ENCODE results near the gene SEMA5A.

SEMA5A gene

GRCh38 chr5:9148242-9148641, 397.6 kb downstream of the SEMA5A start:
- no peak for DNase-seq (ENCODE audit: low read depth in 3 of 3, low spot score in 1 of 3)

- no peak for DNase-seq (ENCODE audit: low read depth in 3 of 3, low spot score in 1 of 3)
Observed at GRCh38 chr5:9140711-9141110, 405.2 kb downstream of the SEMA5A start.

- no peak for DNase-seq (ENCODE audit: low read depth in 3 of 3, low spot score in 1 of 3)
Observed at GRCh38 chr5:9140202-9140601, 405.7 kb downstream of the SEMA5A start.

- DNase-seq (ENCODE audit: low read depth in 3 of 3, low spot score in 1 of 3), result no peak
Observed at GRCh38 chr5:9139344-9139743, 406.5 kb downstream of the SEMA5A start.

DNA sequence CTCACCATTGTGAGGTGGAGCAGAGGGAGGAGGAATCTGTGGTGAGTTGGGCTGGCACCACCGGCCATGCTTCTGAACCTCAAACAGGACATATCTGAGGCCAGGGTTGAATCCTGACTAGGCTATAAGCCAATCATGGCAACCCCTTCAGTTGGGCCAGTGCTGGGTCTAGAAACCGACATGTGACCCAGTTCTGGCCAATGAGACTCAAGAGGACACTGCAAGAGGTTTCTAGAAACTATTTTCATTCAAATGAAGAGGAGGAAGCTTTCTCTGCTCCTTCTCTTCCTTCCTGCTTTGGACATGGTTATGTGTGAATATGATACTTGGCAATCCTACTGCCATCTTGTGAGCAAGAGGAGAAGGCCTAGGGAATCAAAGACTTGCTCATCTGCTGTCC, 417.7 kb downstream of the SEMA5A start:
- no peak for DNase-seq (ENCODE audit: low read depth in 3 of 3, low spot score in 1 of 3)

- DNase-seq (ENCODE audit: low read depth in 3 of 3, low spot score in 1 of 3), result no peak
Observed at GRCh38 chr5:9126490-9126889, 419.4 kb downstream of the SEMA5A start.

DNA sequence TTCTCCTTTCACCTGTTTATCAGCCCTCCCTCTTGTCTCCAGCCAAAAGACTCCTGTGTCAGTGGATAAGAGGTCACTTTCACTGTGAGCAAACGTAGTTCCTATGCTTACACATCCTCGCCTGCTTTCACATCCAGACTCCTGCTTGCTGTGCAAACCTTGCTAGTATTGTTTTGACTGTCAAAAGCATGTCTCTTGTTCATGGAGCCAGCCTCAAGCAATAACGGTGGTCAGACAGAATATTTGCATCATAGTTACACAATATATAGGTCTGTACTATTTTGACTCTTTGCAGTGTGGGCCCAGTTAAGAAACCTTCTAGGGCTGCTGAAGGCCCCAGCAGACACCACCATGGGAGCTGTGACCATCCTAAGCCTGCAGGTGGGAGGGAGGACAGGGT, 420.0 kb downstream of the SEMA5A start:
- no peak for DNase-seq (ENCODE audit: low read depth in 3 of 3, low spot score in 1 of 3)

- no peak for DNase-seq (ENCODE audit: low read depth in 3 of 3, low spot score in 1 of 3)
Observed at GRCh38 chr5:9124838-9125237, 421.0 kb downstream of the SEMA5A start.

DNA sequence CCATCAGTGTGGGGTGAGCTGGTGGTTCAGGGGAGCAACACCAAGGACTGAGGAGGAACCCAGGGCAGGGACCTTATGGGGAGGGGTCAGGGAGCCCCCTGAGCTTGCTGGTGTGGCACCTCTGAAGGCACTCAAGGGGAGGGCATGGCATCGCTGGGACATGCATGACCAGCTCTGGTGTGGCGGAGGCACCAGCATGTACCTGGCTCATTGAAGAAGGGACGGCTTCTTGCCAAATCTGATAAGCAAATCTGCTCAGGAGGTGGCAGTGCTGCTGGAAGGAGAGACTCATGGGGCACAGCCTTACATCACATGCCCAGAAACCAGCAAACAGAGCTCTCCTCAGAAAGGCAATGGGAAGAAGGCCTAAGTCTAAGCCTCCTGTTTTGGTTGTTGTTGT, 421.8 kb downstream of the SEMA5A start:
- DNase-seq (ENCODE audit: low read depth in 3 of 3, low spot score in 1 of 3), result no peak

DNA sequence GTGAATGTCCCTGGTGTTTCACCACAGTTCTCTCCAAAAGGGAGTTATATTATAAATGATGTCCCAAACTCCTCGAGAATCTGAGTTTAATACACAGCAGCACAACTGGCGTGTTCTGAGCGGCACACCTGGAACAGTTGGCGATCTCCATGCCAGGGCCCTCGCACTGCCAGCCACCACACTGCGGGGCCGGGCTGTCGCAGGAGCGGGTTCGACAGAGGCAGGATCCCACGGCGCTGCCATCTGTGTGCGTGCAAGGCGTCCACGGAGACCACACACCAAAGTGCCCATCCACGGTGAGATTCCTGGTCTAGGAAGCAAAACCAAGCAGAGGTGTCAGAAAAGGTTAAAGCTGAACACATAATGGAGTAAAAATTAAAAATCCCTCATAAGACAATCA, 423.3 kb downstream of the SEMA5A start:
- no peak for DNase-seq (ENCODE audit: low read depth in 3 of 3, low spot score in 1 of 3)

DNA sequence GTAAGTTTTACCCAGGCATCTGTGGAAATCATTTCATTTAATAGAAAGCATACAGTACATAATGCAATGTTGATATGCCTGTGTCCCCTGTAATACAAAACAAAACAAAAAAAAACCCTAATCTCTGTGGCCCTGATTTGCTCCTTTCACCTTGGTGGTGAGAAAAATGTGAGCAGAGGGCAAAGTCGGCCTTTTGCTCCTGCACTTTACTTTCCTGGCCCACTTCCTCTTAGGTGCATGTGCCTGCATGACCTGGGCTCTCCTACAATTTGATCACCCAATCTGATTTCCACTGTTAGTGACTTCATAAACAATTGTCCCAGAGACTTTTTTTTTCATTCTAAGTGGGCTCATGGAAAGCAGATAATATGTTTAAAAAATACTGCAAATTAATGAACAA, 424.3 kb downstream of the SEMA5A start:
- DNase-seq (ENCODE audit: low read depth in 3 of 3, low spot score in 1 of 3), result no peak

GRCh38 chr5:9118852-9119251, 427.0 kb downstream of the SEMA5A start:
- no peak for DNase-seq (ENCODE audit: low read depth in 3 of 3, low spot score in 1 of 3)

DNA sequence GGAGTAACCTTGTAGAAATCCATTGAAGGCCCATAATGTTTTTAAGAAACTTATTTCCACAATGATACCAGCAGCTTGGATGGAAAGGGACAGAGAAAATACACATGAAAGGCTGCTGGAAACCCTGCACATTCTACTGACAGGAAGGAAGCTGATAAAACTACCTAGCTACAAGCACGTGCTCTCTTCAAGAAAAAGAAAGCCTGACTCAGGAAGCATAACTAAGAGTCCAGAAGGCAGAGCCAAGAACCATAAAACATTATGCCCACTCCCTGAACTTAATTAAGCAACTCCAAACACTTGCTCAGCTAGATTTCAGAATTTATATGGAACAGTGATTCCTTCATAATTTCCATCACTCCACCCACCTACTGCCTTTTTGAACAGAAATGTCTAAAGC, 430.8 kb downstream of the SEMA5A start:
- no peak for DNase-seq (ENCODE audit: low read depth in 3 of 3, low spot score in 1 of 3)

GRCh38 chr5:9112520-9113291, 433.2 kb downstream of the SEMA5A start:
- DNase-seq (ENCODE audit: low read depth in 3 of 3, low spot score in 1 of 3), result no peak

GRCh38 chr5:9108162-9108561, 437.7 kb downstream of the SEMA5A start:
- DNase-seq (ENCODE audit: low read depth in 3 of 3, low spot score in 1 of 3), result no peak

GRCh38 chr5:9105851-9106250, 440.0 kb downstream of the SEMA5A start:
- no peak for DNase-seq (ENCODE audit: low read depth in 3 of 3, low spot score in 1 of 3)

DNA sequence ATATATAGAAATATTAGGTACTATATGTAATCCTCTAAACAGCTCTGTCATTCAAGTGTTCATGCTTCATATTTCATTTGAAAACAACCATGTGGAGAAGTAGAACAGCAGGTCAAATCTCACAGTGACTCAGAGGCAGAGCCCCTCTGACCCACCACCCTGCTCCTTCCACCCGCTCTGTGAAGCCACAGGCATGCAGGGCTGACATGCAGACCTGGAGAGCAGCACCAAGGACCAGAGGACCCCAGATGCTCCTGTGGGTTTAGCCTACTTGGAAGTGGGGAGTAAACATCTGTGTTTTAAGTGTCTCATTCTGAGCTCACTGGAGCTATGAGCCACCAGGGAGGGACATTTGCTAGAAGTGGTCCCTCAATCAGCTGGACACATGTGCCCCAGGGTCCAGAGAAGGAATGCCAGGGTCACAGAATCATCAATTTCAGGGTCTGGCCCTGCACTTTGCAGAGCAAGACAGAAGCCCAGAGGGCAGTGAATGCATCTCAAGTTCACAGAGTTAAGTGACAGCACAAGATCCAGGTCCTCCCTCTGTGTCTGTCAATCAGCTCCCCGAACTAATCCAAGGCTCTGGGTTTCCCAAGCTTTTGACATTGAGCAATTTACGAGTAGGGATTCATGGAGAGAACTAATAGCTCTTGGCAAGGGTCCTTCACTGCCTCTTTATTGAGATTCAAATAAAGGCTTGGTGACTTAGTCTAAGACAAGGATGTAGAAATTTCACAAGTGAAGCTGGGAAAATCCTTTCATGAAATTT, 441.1 kb downstream of the SEMA5A start:
- no peak for DNase-seq (ENCODE audit: low read depth in 3 of 3, low spot score in 1 of 3)

GRCh38 chr5:9103290-9103689, 442.6 kb downstream of the SEMA5A start:
- DNase-seq (ENCODE audit: low read depth in 3 of 3, low spot score in 1 of 3), result no peak

DNA sequence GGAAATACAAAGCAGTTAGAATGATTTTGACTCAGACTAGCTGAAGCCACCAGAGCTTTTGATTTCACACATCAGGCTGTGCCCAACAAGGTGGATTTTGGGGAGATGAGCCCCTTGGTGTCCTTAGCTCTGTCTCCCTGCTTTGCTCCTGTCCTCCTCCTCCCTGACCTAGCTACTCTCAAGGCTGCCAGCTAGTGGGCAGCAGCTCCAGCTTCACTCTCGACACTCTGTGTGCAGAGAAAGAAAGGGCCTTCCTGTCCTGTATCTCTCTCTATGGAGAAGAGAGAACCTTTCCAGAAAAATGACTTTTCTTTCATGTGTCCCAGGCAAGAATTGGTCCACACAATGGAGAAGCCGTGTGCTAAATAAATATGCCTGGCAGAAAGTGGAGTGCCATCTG, 446.2 kb downstream of the SEMA5A start:
- DNase-seq (ENCODE audit: low read depth in 3 of 3, low spot score in 1 of 3), result no peak

DNA sequence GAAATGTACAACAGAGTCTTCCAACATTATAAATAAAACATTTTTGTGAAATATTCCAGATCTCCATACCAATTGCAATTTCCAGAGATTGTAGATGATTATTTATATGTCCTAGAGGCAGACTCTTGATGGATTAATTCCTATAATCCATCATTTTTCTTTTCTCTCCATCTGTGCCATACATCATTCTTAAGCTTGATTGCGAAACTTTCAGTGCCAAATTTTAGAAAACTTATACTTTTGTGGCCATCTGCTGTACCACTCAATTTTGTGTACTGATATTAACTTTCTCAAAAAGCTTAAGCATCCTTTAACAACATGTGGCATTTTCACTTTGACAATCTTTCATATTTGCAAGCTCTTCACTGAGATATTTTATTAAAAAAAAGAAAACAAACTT, 446.9 kb downstream of the SEMA5A start:
- DNase-seq (ENCODE audit: low read depth in 3 of 3, low spot score in 1 of 3), result no peak

- DNase-seq (ENCODE audit: low read depth in 3 of 3, low spot score in 1 of 3), result no peak
Observed at GRCh38 chr5:9094582-9094981, 451.3 kb downstream of the SEMA5A start.

GRCh38 chr5:9091896-9092662, 453.8 kb downstream of the SEMA5A start:
- no peak for DNase-seq (ENCODE audit: low read depth in 3 of 3, low spot score in 1 of 3)

Data from stimulated activated CD4-positive, alpha-beta T cell treated with anti-CD3 and anti-CD28 coated beads, TNF-alpha, amount 100 ng/mL, for 1 hour (primary cell).